Right forelimb (tissue), 1 donor: ENCODE data around the gene ZCCHC9.
A peak's percentile ranks its signal among the peaks of the same experiment; 100 is the strongest.
"Not testable (repeated sequence)": the region's sequence is repeated elsewhere in the genome, so short reads cannot be mapped to it uniquely, and the experiment has no call there.

ENCODE experiments used
- DNase-seq: peaks from one replicate; pipeline ENCODE4 v3.0.0-alpha.2; 2018

Gene ZCCHC9, protein sequence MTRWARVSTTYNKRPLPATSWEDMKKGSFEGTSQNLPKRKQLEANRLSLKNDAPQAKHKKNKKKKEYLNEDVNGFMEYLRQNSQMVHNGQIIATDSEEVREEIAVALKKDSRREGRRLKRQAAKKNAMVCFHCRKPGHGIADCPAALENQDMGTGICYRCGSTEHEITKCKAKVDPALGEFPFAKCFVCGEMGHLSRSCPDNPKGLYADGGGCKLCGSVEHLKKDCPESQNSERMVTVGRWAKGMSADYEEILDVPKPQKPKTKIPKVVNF

DNA sequence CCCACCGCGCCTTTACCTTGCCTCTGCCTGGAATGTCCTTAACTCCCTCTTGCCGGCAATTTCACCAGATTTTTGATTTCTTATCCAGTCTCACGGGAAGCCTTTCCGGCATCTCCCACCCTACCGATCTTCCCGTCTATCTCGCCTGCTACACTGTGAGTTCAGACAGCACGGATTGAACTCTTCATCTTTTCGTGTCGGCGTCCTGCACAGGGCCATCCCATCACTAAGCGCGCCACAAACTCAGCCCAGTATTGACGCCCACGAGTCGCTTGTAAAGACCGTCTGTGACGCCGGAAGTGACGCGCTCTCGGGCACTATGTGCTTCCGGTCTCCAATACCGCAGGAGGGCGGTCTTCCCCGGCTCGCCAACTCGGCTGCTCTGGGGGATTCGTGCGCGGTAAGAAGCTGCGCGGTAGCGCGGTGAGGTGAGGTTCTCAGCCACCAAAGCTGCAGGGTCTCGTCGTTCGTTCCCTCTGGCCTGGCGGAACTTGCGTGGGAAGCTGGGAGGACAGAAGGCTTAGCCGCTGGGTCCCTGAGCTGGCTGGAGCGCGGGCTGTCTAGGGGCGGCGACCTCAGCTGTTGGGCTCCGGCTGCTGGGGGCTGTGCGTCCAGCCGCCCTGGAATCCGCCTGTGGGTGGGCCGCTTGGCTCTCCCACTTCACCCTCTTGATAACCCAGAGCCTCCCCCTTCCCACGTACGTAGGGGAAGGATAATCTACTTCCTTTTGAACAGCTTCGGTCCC lies at the start of gene ZCCHC9:
TSS of gene ZCCHC9 (plus strand) at position 317 of the 745 bp plus-strand sequence. CDS start 3,171 bp downstream, outside the sequence.
- DNase-seq = peak; percentile 96

DNA sequence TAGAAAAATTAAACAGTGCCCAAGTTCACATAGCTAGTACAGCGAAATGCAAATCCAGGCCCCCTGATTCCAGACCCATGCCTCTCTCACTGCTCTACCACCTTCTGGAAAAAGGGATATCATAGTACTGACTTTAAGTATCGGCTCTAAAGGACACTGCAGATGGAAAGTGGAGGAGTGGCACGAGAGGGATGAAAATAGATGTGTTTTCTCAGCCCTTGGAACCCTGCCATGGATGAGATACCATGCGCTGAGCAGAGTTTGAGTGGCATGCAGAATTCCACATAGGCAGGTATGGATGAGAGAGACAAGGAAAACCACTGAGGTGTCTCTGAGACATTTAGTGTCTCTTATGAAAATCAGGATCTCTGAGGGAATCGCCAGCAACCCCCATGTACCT lies 49.5 kb upstream of the ZCCHC9 start:
- DNase-seq = no peak

DNA sequence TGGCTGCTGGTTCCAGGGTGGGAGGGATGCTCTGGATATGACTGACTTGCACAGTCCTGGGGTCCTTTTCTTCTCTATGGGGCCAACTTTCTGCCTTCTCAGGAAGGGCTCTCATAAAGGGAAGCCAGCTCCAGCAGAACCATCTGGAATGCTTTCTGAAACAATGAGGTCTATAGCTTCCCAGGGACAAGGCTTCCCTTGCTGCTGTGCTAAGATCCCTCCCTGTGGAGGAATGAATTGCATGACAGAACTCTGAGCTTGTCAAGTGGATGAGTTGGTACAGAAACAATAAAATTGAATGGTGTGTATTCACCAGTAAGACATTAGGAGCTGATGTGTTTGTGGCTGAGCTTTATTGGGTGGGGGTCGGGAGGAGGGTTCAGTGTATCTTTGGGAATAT lies 48.5 kb upstream of the ZCCHC9 start:
- no peak for DNase-seq

DNA sequence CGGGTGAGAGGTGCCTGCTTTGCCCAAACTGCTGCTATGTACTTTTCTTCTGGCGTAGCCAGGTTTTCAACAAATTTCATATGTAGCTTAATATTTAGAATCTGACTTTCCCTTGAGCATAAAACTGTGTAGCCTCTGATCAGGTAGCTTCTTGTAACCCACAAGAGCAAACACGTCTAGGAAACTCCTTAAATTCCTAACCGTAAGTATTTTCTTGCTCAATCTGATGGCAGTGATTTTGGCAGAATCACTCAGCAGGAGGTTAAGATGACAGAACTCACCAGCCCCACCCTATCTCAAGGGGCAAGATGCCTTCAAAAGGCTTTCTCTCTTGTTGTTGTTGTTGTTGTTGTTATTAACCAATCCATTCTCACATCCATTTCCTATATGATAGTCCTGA lies 47.5 kb upstream of the ZCCHC9 start:
- no peak for DNase-seq

DNA sequence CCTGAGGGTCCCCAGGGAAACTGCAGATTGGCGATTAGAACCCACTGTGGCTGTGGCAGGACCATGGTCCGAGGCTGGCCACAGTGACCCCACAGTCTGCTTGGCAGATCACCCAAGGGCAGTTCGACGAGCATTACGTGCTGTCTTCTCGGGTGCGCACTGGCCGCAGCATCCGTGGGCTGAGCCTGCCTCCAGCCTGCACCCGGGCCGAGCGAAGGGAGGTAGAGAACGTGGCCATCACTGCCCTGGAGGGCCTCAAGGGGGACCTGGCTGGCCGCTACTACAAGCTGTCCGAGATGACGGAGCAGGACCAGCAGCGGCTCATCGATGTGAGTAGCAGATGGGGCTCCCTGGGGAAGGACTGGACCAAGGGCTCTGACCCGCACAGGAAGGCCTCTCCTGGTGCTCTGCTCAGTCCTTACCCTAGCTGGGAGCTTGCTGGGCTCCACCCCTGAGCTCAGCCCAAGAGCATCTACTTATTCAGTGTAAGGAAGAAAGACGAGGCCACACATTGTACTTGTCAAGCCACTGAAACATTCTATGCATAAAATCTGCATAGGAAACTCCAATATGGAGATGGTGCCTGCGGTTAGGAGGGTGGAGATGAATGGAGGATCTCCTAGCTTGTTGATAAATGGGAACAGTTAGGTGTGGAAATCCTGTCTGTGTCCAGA lies 46.4 kb upstream of the ZCCHC9 start:
- DNase-seq = no peak

DNA sequence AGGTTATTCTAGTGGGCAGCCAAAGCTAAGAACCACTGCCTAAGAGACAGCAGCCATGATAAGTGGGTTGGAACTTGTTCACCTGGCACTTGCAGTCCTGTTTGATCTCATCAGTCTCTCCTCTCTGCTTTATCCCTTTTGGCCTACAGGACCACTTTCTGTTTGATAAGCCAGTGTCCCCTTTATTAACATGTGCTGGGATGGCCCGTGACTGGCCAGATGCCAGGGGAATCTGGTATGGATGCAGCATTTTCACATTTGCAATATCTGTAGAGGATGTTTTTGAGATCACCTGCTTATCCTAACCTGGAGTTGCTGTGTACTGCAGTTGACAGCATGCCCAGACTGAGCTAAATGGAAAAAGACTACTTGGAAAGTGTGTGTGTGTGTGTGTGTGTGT lies 44.6 kb upstream of the ZCCHC9 start:
- no peak for DNase-seq

DNA sequence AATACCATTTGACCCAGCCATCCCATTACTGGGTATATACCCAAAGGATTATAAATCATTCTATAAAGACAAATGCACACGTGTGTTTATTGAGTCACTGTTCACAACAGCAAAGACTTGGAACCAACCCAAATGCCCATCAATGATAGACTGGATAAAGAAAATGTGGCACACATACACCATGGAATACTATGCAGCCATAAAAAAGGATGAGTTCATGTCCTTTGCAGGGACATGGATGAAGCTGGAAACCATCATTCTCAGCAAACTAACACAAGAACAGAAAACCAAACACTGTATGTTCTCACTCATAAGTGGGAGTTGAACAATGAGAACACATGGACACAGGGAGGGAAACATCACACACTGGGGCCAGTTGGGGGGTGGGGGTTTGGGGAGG lies 38.6 kb upstream of the ZCCHC9 start:
- not testable (repeated sequence) for DNase-seq

DNA sequence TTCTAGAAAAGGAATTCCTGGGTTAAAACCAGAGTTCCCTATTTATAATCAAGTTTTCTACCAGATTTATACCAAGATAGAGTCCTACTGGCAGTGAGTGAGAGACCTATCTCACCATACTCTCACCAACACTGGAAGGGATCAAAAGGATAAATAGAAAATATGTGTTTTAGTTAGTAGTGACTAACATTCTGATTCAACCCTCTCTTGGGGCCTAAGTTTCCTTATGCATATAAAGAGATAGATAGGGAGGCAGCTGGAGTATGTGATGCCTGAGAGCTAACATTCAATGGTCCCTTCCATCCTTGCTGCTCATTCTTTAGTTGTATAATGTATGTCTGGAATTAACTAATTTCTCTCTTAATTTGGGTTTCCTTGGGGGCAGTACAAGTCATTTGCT lies 36.3 kb upstream of the ZCCHC9 start:
- DNase-seq = no peak

DNA sequence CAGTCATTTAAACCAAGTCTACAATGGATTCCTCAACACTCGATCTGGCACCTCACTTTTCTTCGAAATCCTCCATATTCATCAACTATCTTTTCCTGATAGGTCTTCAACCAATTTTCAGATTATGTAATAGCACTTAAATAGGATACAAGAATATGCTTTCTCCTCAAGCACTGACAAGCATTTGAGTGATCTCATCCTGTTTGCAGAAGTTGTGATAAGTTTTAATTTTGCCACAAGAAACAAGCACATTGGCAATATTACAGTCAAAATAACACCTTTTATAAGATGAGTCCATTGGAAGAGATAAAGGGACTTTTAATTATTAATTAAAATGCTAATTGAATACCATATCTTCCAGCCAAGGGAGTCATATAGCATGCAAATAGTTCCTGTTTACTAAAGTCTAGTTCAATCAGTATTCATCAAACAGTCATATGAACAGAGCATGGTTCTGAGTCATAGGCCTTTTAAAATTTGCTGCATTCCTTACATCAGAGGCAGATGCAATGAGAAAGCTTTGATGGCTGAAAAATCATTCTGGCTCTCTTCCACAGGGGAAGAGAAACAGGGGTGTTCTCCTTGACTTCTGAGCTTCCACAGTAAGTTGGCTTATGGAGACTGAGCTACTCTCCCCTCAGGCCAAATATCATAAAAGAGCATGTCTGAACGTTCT lies 32.7 kb upstream of the ZCCHC9 start:
- DNase-seq = no peak

DNA sequence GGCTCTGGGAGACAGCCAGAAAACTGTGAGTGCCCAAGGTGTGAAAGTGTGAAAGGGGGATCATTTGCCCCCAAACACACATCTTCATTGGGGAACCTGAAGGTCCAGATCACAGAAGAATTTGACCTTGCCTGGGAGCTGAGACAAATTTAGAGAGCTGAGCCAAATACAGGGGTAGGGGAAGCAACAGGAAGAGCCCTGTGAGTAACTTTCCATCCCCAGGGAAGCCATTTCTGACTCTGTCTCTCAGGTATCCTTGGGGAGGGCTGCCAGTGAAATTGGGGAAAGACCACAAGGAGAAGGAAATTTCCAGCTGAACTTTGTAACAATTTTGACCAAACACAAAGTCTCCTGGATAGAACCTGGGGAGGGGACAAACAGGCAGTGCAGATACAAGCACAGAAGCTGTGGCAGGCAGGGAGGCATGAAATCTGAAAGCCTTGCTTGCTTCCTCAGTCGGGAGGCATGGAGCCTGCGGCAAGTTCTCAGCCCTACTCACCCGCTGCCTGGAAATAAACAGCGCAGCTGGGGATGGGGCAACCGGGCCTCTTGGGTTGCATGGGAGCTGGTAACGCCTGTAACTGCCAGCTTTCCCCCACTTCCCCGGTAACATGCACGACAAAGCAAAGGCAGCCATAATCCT lies 31.5 kb upstream of the ZCCHC9 start:
- no peak for DNase-seq

DNA sequence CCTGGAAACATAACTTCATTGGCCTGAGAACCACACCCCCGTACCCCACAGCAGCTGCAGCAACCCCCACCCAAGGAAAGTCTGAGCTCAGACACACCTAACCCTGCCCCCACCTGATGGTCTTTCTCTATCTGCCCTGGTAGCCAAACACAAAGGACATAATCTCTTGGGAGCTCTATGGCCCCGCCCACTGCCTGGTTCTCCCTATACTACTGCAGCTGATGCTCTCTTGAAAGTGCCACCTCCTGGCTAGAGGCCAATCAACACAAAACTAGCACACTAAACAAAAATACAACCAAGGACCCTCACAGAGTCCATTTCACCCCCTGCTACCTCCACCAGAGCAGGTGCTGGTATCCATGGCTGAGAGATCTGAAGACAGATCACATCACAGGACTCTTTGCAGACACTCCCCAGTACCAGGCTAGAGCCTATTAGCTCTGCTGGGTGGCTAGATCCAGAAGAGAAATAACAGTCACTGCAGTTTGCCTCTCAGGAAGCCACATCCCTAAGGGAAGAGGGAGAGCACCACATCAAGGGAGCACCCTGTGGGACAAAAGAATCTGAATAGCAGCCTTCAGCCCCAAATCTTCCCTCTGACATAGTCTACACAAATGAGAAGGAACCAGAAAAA lies 30.9 kb upstream of the ZCCHC9 start:
- not testable (repeated sequence) for DNase-seq

DNA sequence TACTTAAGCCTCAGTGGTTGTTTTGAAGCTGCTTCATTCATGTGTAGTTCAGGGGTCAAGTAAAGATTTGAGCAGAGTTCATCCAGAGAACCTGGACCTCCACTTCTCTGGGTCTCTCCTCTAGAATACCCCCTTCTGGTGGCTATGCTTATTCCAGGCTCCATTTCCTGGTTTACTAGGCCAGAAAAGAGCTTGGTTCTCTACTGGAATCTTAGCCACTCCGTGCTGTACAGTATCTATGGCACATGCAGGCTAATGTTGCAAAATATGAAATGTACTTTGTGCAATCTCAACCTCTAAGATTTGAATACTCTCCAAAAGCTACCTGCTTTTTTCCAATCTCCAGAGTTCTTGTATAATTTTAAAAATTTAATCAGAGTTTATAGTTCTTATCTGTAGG lies 17.4 kb upstream of the ZCCHC9 start:
- DNase-seq = no peak

DNA sequence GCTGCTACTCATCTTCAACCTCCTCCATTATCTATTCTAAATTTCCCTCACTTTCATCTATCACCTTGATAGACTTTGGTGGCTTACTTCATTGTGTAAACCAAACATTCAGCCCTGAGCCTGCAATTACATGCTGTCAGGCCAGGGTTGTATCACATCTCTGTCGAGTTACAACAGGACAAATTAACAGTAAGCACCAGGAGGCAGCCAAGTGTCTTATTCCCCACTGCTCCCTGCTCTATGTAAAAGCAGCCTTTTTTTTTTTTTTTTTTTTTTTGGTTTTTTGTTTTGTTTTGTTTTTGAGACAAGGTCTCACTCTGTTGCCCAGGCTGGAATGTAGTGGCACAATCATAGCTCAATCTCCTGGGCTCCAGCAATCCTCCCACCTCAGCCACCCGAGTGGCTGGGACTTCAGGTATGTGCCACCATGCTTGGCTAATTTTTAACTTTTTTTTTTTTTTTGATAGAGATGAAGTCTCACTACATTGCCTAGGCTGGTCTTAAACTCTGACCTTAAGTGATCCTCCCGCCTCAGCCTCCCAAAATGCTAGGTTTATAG lies 15.2 kb upstream of the ZCCHC9 start:
- no peak for DNase-seq

DNA sequence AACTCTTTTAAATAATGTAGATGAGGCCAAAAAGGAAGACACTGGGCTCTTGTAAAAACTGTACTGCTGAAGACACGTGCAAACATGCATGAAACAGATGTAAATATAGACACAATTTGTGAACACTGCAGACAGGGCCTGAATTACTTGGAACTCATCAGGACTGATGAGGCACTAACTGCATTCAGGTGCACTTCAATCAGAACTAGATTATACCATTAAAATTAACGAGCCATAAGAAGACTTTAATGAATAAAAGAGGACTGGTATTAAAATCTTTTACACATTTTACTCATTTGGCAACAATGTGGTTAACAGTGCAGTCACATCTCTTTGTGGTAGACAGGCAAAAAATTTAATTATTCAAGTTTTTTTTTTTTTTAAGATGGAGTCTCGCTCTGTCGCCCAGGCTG lies 13.4 kb upstream of the ZCCHC9 start:
- no peak for DNase-seq

DNA sequence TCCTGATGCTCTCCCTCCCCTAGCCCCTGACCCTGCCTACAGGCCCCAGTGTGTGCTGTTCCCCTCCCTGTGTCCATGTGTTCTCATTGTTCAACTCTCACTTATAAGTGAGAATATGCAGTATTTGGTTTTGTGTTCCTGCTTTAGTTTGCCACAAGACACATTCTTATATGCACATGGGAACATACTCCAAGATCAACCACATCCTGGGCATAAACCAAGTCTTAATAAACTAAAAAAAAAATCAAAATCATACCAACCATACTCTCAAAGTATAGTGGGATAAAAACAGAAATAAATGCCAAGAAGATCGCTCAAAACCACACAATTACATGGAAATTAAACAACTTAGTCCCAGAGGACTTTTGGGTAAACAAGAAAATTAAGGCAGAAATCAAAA lies 11.2 kb upstream of the ZCCHC9 start:
- no peak for DNase-seq

DNA sequence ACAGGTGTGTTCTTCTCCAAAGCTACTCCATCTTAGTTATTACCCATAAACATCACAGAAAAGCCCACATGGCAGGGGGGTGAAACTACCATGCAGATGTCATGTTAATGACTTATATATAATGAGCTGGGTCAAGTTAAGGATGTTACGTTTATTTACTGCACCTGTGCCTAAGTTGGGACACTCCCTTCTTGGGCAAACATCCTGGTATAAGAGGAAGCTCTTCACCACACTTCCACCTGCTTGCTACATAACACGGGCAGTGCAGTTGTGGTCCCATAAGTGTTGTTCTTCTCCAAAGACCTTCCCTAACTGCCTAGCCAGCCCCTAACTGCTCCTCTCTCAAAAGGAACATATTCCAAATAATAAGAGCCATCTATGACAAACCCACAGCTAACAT lies 9.3 kb upstream of the ZCCHC9 start:
- DNase-seq = no peak

DNA sequence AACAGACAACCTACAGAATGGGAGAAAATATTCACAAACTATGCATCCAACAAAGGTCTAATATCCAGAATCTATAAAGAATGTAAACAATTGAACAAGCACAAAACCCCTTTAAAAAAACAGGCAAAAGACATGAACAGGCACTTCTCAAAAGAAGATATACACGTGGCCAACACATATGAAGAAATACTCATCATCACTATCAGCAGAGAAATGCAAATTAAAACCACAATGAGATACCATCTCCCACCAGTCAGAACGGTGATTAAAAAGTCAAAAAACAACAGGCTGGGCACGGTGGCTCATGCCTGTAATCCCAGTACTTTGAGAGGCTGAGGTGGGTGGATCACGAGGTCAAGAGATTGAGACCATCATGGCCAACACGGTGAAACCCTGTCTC lies 7.4 kb upstream of the ZCCHC9 start:
- DNase-seq = not testable (repeated sequence)

DNA sequence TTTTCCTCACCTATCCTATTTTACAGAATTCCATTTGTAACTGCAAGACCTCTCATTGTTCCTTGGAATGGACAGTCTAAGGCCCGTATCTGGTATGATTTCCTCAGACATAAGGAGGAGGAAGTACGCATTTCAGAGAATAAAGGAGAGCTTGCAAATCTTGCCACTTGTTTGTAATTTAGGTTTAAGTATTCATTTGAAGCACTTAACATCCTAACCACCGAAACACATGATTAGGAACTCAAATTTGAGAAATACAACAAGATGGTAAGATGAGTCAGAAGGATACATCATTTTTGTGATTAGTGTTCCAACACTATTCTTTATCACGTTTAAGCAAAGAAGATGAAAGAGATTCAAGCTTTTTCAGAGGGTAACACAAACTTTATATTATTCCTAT lies 3.9 kb upstream of the ZCCHC9 start:
- no peak for DNase-seq

DNA sequence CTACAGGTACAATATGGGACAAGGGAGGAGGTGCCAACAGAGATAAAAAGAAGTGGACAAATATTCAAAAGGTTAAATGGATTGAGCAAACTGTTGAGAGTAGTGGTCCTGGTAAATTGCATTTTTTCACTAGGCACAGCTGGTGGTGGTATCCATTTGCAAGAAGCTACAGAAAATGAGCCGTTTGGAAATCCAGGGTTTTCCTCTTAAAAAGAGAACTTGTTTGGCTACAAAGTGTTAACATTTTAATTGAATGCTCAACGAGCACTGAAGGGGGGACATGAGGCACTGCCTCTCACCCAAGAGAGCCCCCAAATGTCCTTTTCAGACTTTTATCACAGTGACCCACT lies 491 bp upstream of the ZCCHC9 start:
- DNase-seq = no peak

DNA sequence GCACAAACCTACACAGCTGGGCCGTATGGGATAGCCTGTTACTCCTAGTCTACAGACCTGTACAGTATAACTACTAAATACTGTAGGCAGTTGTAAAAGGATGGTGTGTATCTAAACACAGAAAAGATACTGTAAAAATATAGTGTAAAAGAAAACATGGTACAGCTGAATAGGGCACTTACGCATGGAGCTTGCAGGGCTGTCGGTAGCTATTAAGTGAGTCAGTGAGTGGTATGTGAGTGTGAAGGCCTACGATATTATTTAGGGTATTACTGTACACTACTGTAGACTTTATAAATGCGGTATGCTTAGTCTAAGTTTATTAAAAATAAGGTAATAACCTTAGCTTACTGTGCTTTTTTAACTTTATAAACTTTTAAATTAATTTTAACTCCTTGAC lies 1.2 kb downstream of the ZCCHC9 start:
- no peak for DNase-seq

DNA sequence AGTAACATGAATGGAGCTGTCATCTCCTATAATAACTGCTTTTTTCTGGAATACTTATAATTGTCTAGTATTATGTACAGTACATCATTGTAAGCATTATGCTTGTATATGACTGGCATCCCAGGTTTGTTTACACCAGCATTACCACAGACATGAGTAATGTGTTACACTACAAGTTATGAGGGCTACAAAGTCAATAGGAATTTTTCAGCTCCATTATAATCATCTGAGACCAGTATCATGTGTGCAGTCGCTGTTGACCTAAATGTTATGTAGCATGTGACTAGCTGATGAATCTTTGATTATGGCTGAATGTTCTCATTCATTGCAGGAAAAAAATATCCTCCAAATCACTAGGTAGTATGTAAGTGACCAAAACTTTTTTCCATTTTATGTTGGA lies 2.2 kb downstream of the ZCCHC9 start:
- DNase-seq = no peak

DNA sequence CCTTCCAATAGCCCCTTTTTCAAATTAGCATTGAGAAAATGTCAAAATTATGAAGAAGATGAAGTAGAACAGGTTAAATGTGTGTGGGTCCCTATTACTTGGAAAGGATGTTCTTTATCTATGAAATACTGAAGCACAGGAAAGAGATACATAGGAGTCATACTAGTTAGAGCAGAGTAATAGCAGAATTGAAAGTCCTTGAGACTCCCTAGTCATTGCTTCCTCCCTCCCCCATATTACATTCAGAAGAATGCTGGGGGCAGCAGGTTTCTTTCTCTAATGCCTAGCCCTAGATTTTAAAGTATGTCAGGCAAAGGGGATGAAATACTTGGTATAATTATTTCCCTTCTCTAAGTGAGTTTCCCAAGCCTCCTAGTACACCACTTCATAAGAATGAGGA lies 4.4 kb downstream of the ZCCHC9 start:
- no peak for DNase-seq
